ENCODE data around the gene GCC2.
"Not testable (repeated sequence)": the region's sequence is repeated elsewhere in the genome, so short reads cannot be mapped to it uniquely, and the experiment has no call there.

The GCC2 gene

DNA sequence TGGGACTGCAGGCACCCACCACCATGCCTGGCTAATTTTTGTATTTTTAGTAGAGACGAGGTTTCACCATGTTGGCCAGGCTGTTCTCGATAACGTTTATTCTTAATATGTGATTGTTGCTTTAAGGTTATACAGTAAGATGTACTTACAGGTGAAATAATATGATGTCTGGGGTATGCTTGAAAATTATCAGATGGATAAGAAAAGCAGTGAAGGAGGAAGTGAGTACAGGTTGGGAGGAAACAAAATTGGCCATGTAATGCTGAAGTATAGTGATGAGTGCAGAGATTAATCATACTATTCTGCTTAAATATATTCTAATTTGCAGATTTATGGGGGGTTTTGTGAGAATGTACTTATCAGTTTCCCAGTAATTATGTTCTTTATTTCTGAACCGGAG lies 3.0 kb downstream of the GCC2 start:
- H3K4me1 ChIP-seq (ENCODE audit: low read length), result peaks cover 22% of the 10 kb centered on the region
- no peaks in the 10 kb centered on the region for H3K27me3 ChIP-seq (ENCODE audit: low read depth, low read length)
- peaks cover 25% of the 10 kb centered on the region for H3K36me3 ChIP-seq (replicated peaks; ENCODE audit: low read depth, low read length)
- no peaks in the 10 kb centered on the region for H4K20me1 ChIP-seq (ENCODE audit: insufficient read depth, low read length)
- no peak overlapping the region for H2AFZ ChIP-seq (ENCODE audit: low read depth, low read length)
- 0 out of 2 replicates have a peak overlapping the region, but pooled peaks have one; percentile 7 for H3K4me3 ChIP-seq (ENCODE audit: low read length)
- H3K79me2 ChIP-seq (ENCODE audit: low read length), result peaks cover 18% of the 10 kb centered on the region
- no peak overlapping the region for H3K9ac ChIP-seq (ENCODE audit: low read length)
- TF ChIP-seq EZH2phosphoT487 (IDR thresholded peaks at IDR 0.05; ENCODE audit: low read depth) (no peak), CTCF (IDR thresholded peaks at IDR 0.05; ENCODE audit: low read depth, low read length) (no peak)
- H3K9me3 ChIP-seq (ENCODE audit: insufficient read depth, low read length), result no peaks in the 10 kb centered on the region
- peak overlapping the region; percentile 46 for H3K4me2 ChIP-seq (ENCODE audit: low read length)
- H3K27ac ChIP-seq (ENCODE audit: low read length), result peak overlapping the region; percentile 65

DNA sequence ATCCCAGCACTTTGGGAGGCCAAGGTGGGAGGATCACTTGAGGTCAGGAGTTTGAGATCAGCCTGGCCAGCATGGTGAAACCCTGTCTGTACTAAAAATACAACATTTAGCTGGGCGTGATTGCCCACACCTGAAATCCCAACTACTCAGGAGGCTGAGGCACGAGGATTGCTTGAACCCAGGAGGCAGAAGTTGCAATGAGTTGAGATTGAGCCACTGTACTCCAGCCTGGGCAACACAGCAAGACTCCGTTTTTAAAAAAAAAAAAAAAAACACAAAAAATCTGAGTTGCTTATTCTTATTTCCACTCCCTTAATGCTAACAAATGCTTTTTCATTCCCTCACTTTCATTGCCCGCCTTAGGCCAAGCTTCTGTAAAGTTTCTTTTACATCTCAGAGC lies 4.5 kb downstream of the GCC2 start:
- not testable (repeated sequence) for H4K20me1 ChIP-seq (ENCODE audit: insufficient read depth, low read length); H3K9me3 ChIP-seq (ENCODE audit: insufficient read depth, low read length); H2AFZ ChIP-seq (ENCODE audit: low read depth, low read length); H3K27me3 ChIP-seq (ENCODE audit: low read depth, low read length); H3K4me3 ChIP-seq (ENCODE audit: low read length); H3K9ac ChIP-seq (ENCODE audit: low read length); H3K27ac ChIP-seq (ENCODE audit: low read length); H3K4me2 ChIP-seq (ENCODE audit: low read length)
- H3K36me3 ChIP-seq (replicated peaks; ENCODE audit: low read depth, low read length), result peaks cover 37% of the 10 kb centered on the region
- H3K4me1 ChIP-seq (ENCODE audit: low read length), result peaks cover 22% of the 10 kb centered on the region
- peaks cover 24% of the 10 kb centered on the region for H3K79me2 ChIP-seq (ENCODE audit: low read length)

- no peaks in the 10 kb centered on the region for H3K27me3 ChIP-seq (ENCODE audit: low read depth, low read length)
- H2AFZ ChIP-seq (ENCODE audit: low read depth, low read length), result no peak overlapping the region
- TF ChIP-seq EZH2phosphoT487 (IDR thresholded peaks at IDR 0.05; ENCODE audit: low read depth) (no peak), CTCF (IDR thresholded peaks at IDR 0.05; ENCODE audit: low read depth, low read length) (no peak)
- H3K4me2 ChIP-seq (ENCODE audit: low read length), result no peak overlapping the region
- H3K79me2 ChIP-seq (ENCODE audit: low read length), result peaks cover 26% of the 10 kb centered on the region
- no peak overlapping the region for H3K27ac ChIP-seq (ENCODE audit: low read length)
- H3K36me3 ChIP-seq (replicated peaks; ENCODE audit: low read depth, low read length), result peaks cover 47% of the 10 kb centered on the region
- no peaks in the 10 kb centered on the region for H3K9me3 ChIP-seq (ENCODE audit: insufficient read depth, low read length)
- no peak overlapping the region for H3K4me3 ChIP-seq (ENCODE audit: low read length)
- no peak overlapping the region for H3K9ac ChIP-seq (ENCODE audit: low read length)
- peaks cover 7% of the 10 kb centered on the region; the same call in 1 of the 2 replicates for H4K20me1 ChIP-seq (ENCODE audit: insufficient read depth, low read length)
- H3K4me1 ChIP-seq (ENCODE audit: low read length), result peaks cover 22% of the 10 kb centered on the region
Measured at GRCh38 chr2:108454440-108454839, 5.4 kb downstream of the GCC2 start.

- no peaks in the 10 kb centered on the region for H3K9me3 ChIP-seq (ENCODE audit: insufficient read depth, low read length)
- peaks cover 15% of the 10 kb centered on the region for H3K4me1 ChIP-seq (ENCODE audit: low read length)
- H3K27me3 ChIP-seq (ENCODE audit: low read depth, low read length), result no peaks in the 10 kb centered on the region
- peaks cover 7% of the 10 kb centered on the region; the same call in 1 of the 2 replicates for H4K20me1 ChIP-seq (ENCODE audit: insufficient read depth, low read length)
- peaks cover 15% of the 10 kb centered on the region for H3K79me2 ChIP-seq (ENCODE audit: low read length)
- H3K36me3 ChIP-seq (replicated peaks; ENCODE audit: low read depth, low read length), result peaks cover 51% of the 10 kb centered on the region
- H3K4me3 ChIP-seq (ENCODE audit: low read length), result no peak overlapping the region
- no peak overlapping the region for H3K4me2 ChIP-seq (ENCODE audit: low read length)
- no peak overlapping the region for H3K27ac ChIP-seq (ENCODE audit: low read length)
- no peak overlapping the region for H2AFZ ChIP-seq (ENCODE audit: low read depth, low read length)
- no peak overlapping the region for H3K9ac ChIP-seq (ENCODE audit: low read length)
- no peak for TF ChIP-seq CTCF (IDR thresholded peaks at IDR 0.05; ENCODE audit: low read depth, low read length)
- no peak for TF ChIP-seq EZH2phosphoT487 (IDR thresholded peaks at IDR 0.05; ENCODE audit: low read depth)
Measured at GRCh38 chr2:108455571-108455970, 6.6 kb downstream of the GCC2 start.

Measured in OCI-LY3 (cell line).